Measurements from ENCODE around the gene CDH20. TPM values are rescaled to one million over a fixed set of nuclear protein-coding genes. Genes with fewer than 3 reads are reported as not detected.

Gene CDH20
- polyA plus RNA-seq, 3 donors = not detected

- intact Hi-C loops (cut with micrococcal nuclease) = loop anchor here in 1 of 2 donors (5.0 kb wide), 1 partner anchor 578 kb away; no protein-coding TSS in a partner anchor
- peaks cover 3 to 14% (median 6%) of the 10 kb centered on the region in 3 donors for H3K27me3 Mint-ChIP-seq (ENCODE audit: low read depth in 3 of 3)
Measured at GRCh38 chr18:61554117-61554776, 221.0 kb downstream of the CDH20 start.

GRCh38 chr18:61554946-61555361 lies 221.7 kb downstream of the CDH20 start:
- peak overlapping the region in 1 of 3 experiments; percentile 32 for H3K4me3 ChIP-seq (replicated peaks in 1 of 3; ENCODE audit: low read depth in 2 of 3, low read length in 3 of 3)
- peaks cover 0 to 8% (median 3%) of the 10 kb centered on the region in 7 donors for H3K9me3 Mint-ChIP-seq
- no peak overlapping the region for H2AFZ ChIP-seq (ENCODE audit: insufficient read depth, low read depth, low read length, poor library complexity, severe bottlenecking)
- no peak overlapping the region for H3K27ac Mint-ChIP-seq
- no peak overlapping the region for H3K9ac ChIP-seq (ENCODE audit: insufficient read depth, low read length, poor library complexity, severe bottlenecking)
- H3K36me3 Mint-ChIP-seq = no peaks in the 10 kb centered on the region
- H3K36me3 ChIP-seq (replicated peaks in 1 of 2; ENCODE audit: control insufficient read depth in 1 of 2, insufficient read depth in 2 of 2, low read length in 2 of 2) = no peaks in the 10 kb centered on the region
- no peaks in the 10 kb centered on the region for H3K4me1 ChIP-seq (ENCODE audit: control insufficient read depth in 1 of 2, insufficient read depth in 2 of 2, low read length in 2 of 2)
- H3K27me3 ChIP-seq (ENCODE audit: control insufficient read depth in 2 of 2, insufficient read depth in 2 of 2, low read length in 2 of 2) = peaks cover 0 to 3% of the 10 kb centered on the region in 2 donors
- no peak overlapping the region for H3K27ac ChIP-seq (ENCODE audit: low read depth in 1 of 2, low read length in 2 of 2)
- 80% methylated on average over 2 of the region's 4 CpGs for WGBS (ENCODE audit: insufficient coverage)
- no peak for DNase-seq
- no peaks in the 10 kb centered on the region for H4K20me1 ChIP-seq (ENCODE audit: insufficient read depth, low read length)
- H3K79me2 ChIP-seq (ENCODE audit: insufficient read depth, low read length) = no peaks in the 10 kb centered on the region
- peaks cover 8% of the 10 kb centered on the region for H3K4me1 Mint-ChIP-seq
- H3K4me2 ChIP-seq (replicated peaks; ENCODE audit: extremely low read depth, low read length, poor library complexity, severe bottlenecking) = peak overlapping the region; percentile 29
- no peak for TF ChIP-seq CTCF (IDR thresholded peaks at IDR 0.05)
- peak overlapping the region; percentile 58 to 82 for H3K4me3 Mint-ChIP-seq
- H3K9me3 ChIP-seq (replicated peaks in 1 of 2; ENCODE audit: control insufficient read depth in 1 of 2, insufficient read depth in 1 of 2, low read length in 2 of 2) = no peaks in the 10 kb centered on the region
- intact Hi-C loops (cut with micrococcal nuclease) = loop anchor here in 1 of 2 donors (5.0 kb wide), 1 partner anchor 577 kb away; no protein-coding TSS in a partner anchor
- peaks cover 3 to 14% (median 6%) of the 10 kb centered on the region in 3 donors for H3K27me3 Mint-ChIP-seq (ENCODE audit: low read depth in 3 of 3)

More at GRCh38 chr18:61554117-61554776, 221.0 kb downstream of the CDH20 start:
- Histone ChIP-seq H3K4me3 (replicated peaks in 1 of 3; ENCODE audit: low read depth in 2 of 3, low read length in 3 of 3) (peak overlapping the region in 2 of 3 experiments; percentile 32 to 44), H2AFZ (ENCODE audit: insufficient read depth, low read depth, low read length, poor library complexity, severe bottlenecking) (no peak overlapping the region), H3K9me3 (replicated peaks in 1 of 2; ENCODE audit: control insufficient read depth in 1 of 2, insufficient read depth in 1 of 2, low read length in 2 of 2) (no peaks in the 10 kb centered on the region), H3K36me3 (replicated peaks in 1 of 2; ENCODE audit: control insufficient read depth in 1 of 2, insufficient read depth in 2 of 2, low read length in 2 of 2) (no peaks in the 10 kb centered on the region), H4K20me1 (ENCODE audit: insufficient read depth, low read length) (no peaks in the 10 kb centered on the region), H3K79me2 (ENCODE audit: insufficient read depth, low read length) (no peaks in the 10 kb centered on the region), H3K9ac (ENCODE audit: insufficient read depth, low read length, poor library complexity, severe bottlenecking) (no peak overlapping the region), H3K4me2 (replicated peaks; ENCODE audit: extremely low read depth, low read length, poor library complexity, severe bottlenecking) (peak overlapping the region; percentile 29), H3K27me3 (ENCODE audit: control insufficient read depth in 2 of 2, insufficient read depth in 2 of 2, low read length in 2 of 2) (peaks cover 0 to 3% of the 10 kb centered on the region in 2 donors), H3K27ac (ENCODE audit: low read depth in 1 of 2, low read length in 2 of 2) (no peak overlapping the region), H3K4me1 (ENCODE audit: control insufficient read depth in 1 of 2, insufficient read depth in 2 of 2, low read length in 2 of 2) (no peaks in the 10 kb centered on the region)
- peak overlapping the region; percentile 58 to 82 for H3K4me3 Mint-ChIP-seq
- H3K4me1 Mint-ChIP-seq = peaks cover 8% of the 10 kb centered on the region
- TF ChIP-seq CTCF (IDR thresholded peaks at IDR 0.05) = no peak
- no peaks in the 10 kb centered on the region for H3K36me3 Mint-ChIP-seq
- DNase-seq = peak in 1 of 3 donors; percentile 5
- H3K9me3 Mint-ChIP-seq = peaks cover 0 to 8% (median 3%) of the 10 kb centered on the region in 7 donors
- WGBS (ENCODE audit: insufficient coverage) = 53% methylated on average over 66 of the region's 67 CpGs
- peak overlapping the region in 2 of 7 donors; percentile 2 to 78 for H3K27ac Mint-ChIP-seq
